Body of pancreas (tissue), 4 donors: ENCODE measurements around the gene BTBD9.

ENCODE experiments used
- CTCF ChIP-seq, 7 experiments: fragments of 450-650 bp in 4 of 7; fragments of 200-600 bp in 3 of 7; sonication (generic) in 3 of 7; IDR thresholded peaks; one replicate each; pipeline ENCODE4 v1.5.1; 2016 to 2019; ENCODE audit warnings: antibody characterized with exemption in 7 of 7
- POLR2A ChIP-seq, 3 donors: fragments of 450-650 bp; IDR thresholded peaks; one replicate each; pipeline ENCODE4 v1.6.1; 2016; ENCODE audit warnings: antibody characterized with exemption in 3 of 3, mild to moderate bottlenecking in 2 of 3

GRCh38 chr6:38161754-38162492, 477.8 kb downstream of the BTBD9 start:
- TF ChIP-seq CTCF (IDR thresholded peaks at IDR 0.05) (no peak), POLR2A (IDR thresholded peaks at IDR 0.05) (no peak)
